SK-N-SH treated with all-trans-retinoic acid at 6 μM for 48 hours (cell line): ENCODE data around the gene SUPT3H.
"Not testable (repeated sequence)": the region's sequence is repeated elsewhere in the genome, so short reads cannot be mapped to it uniquely, and the experiment has no call there.

Experiments used
- PPARA ChIP-seq: fragments of 250-450 bp; sonication (Bioruptor Pico); IDR thresholded peaks from 2 replicates; pipeline ENCODE4 v1.5.0; 2020; ENCODE audit warnings: mild to moderate bottlenecking, borderline replicate concordance
- RARB ChIP-seq: fragments of 250-450 bp; sonication (Bioruptor Pico); IDR thresholded peaks from 2 replicates; pipeline ENCODE4 v1.8.0; 2021; ENCODE audit warnings: mild to moderate bottlenecking, moderate library complexity
- ZNF8 ChIP-seq: fragments of 450-650 bp; formaldehyde crosslinking; IDR thresholded peaks from 2 replicates; pipeline ENCODE4 v1.5.0; 2020; ENCODE audit warnings: mild to moderate bottlenecking, moderate library complexity
- TF ChIP-seq, protein P1 (sequence below): fragments of 250-450 bp; sonication (Bioruptor Pico); IDR thresholded peaks from 2 replicates; pipeline ENCODE4 v1.8.0; 2021; ENCODE audit warnings: low read depth, mild to moderate bottlenecking, moderate library complexity, borderline replicate concordance

DNA sequence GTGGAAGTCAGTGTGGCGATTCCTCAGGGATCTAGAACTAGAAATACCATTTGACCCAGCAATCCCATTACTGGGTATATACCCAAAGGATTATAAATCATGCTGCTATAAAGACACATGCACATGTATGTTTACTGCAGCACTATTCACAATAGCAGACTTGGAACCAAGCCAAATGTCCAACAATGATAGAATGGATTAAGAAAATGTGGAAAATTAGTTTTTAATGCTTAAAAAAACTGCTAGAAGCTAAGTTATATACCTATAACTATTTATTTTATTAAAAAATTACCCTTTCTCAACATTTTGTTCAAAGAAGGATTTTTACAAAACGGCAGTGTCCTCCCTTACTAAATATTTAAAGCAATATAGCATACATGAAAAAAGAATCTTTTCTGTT lies 335.1 kb downstream of the SUPT3H start:
- TF ChIP-seq RARB; PPARA (CRISPR knock-in tag); ZNF8 (CRISPR knock-in tag): not testable (repeated sequence)
- TF ChIP-seq, protein P1, sequence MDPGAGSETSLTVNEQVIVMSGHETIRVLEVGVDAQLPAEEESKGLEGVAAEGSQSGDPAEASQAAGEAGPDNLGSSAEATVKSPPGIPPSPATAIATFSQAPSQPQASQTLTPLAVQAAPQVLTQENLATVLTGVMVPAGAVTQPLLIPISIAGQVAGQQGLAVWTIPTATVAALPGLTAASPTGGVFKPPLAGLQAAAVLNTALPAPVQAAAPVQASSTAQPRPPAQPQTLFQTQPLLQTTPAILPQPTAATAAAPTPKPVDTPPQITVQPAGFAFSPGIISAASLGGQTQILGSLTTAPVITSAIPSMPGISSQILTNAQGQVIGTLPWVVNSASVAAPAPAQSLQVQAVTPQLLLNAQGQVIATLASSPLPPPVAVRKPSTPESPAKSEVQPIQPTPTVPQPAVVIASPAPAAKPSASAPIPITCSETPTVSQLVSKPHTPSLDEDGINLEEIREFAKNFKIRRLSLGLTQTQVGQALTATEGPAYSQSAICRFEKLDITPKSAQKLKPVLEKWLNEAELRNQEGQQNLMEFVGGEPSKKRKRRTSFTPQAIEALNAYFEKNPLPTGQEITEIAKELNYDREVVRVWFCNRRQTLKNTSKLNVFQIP (CRISPR knock-in tag) = not testable (repeated sequence)
